ENCODE data around the gene HDAC1. TPM values are rescaled to one million over a fixed set of nuclear protein-coding genes. Genes with fewer than 3 reads are reported as not detected.

Gene HDAC1
- 10 to 100 TPM; 28.6 to 35.0 (median 31.1) TPM for total RNA-seq

DNA sequence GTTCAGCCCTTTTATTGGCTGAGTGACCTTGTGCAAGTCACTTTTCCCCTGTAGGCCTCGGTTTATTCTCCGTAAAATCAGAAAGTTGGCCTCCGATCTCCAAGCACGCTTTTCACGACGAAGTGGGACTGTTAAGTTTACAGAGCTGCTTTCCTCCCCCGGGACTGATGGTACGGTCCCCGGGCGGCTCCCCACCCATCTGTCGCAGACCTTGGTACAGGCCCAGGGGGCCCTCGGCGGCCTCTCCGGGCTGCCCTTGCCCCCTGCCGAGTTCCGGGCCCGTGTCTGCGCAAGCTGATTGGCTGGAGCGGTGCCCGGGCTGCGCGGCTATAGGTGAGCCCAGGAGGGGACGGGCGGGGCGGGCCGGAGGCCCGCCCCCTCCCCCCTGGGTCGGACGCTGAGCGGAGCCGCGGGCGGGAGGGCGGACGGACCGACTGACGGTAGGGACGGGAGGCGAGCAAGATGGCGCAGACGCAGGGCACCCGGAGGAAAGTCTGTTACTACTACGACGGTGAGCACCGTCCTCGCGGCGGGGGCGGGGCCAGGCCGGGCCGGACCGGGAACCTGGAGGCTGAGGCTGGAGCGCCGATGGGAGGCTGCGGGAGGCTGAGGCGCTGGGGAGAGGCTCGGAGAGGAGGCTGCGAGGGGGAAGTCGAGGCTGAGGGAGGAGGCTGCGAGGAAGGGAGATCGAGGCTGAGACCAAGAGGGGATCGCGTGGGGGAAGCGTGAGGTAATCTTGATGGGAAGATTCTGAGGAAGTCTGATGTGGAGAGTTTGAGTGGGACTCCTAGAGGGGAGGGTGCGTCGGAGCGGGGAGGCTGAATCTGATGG lies at the start of gene HDAC1:
Gene HDAC1, plus strand, starts transcription at position 376 of the 831 bp plus-strand sequence. Its CDS starts 87 bp downstream, at position 463.
- no peak for TF ChIP-seq CTCF (IDR thresholded peaks at IDR 0.05; ENCODE audit: low read depth)

DNA sequence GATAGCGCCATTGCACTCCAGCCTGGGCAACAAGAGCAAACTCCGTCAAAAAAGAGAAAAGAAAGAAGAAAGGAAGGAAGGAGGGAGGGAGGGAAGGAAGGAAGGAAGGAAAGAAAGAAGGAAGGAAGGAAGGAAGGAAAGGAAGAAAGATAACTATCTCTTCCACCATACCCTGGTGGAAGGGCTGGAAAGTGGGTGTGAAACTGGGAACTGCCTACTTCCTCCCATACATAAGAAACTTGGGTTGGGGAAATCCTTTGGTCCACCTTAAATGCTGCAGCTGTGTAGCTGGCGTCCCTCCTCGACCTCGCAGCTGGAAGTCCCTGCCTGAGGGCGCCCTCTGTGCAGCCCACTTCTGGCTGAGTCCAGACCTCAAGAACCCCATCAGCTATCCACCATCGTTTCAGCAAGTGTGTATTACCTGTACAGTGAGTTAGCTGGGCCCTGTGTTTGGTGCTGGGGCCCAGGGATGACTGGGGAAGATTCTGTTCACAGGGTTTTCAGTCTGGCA lies 49.5 kb upstream of the HDAC1 start:
- no peak for TF ChIP-seq CTCF (IDR thresholded peaks at IDR 0.05; ENCODE audit: low read depth)

DNA sequence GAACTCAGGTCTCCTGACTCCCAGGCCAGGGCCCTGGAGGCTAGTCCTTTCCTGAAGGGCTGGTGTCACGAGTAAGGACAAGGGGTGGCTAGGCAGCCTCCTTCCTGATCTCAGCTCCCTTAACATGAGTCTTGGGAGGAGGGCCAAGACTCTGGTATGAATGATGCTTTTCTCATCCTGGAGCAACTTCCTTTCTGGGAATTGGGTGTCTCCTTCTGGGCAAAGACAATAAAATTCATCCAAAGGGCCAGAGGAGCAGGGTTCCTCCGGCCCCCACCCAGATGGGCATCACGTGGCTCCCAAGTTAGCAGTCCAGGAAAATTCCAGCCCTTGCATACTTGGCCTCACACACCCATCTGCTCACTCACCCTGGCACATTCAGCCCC lies 45.0 kb upstream of the HDAC1 start, which contains the start of gene FAM167B:
Gene FAM167B, plus strand, starts transcription at position 335 of the 386 bp plus-strand sequence. CDS start 200 bp downstream, outside the sequence.
- no peak for TF ChIP-seq CTCF (IDR thresholded peaks at IDR 0.05; ENCODE audit: low read depth)

DNA sequence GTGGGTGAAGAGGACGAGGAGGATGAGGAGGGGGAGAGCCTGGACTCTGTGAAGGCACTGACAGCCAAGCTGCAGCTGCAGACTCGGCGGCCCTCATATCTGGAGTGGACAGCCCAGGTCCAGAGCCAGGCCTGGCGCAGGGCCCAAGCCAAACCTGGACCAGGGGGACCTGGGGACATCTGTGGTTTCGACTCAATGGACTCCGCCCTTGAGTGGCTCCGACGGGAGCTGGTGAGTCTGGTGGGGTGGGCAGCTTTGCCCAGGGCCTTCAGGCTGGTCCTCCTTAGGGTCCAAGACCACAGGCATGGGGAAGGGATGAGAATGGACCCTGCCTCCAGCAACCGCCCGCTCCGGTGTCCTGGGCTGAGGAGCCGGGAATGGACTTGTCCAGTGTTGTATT lies 44.4 kb upstream of the HDAC1 start:
- TF ChIP-seq CTCF (IDR thresholded peaks at IDR 0.05; ENCODE audit: low read depth), result no peak

- no peak for TF ChIP-seq CTCF (IDR thresholded peaks at IDR 0.05; ENCODE audit: low read depth)
Measured at GRCh38 chr1:32247983-32248889, 43.6 kb upstream of the HDAC1 start.

GRCh38 chr1:32249831-32250525 lies 41.9 kb upstream of the HDAC1 start:
- no peak for TF ChIP-seq CTCF (IDR thresholded peaks at IDR 0.05; ENCODE audit: low read depth)
